Hepatocyte (in vitro differentiated cells): ENCODE results near the gene CROT. TPM values are rescaled to one million over a fixed set of nuclear protein-coding genes. Genes with fewer than 3 reads are reported as not detected.
"Not testable (repeated sequence)": the region's sequence is repeated elsewhere in the genome, so short reads cannot be mapped to it uniquely, and the experiment has no call there.

ENCODE experiments used
- DNase-seq: peaks from one replicate; pipeline ENCODE4 v3.0.0-alpha.2; 2016; ENCODE audit warnings: low spot score
- H2AFZ ChIP-seq: fragments of 200-600 bp; sonication (generic); 2 replicates; pipeline ENCODE4 v1.6.0; 2016; ENCODE audit warnings: antibody characterized with exemption, mild to moderate bottlenecking
- H3K27ac ChIP-seq: fragments of 200-600 bp; sonication (generic); 2 replicates; pipeline ENCODE4 v1.5.1; 2016; ENCODE audit warnings: mild to moderate bottlenecking
- H3K27me3 ChIP-seq: fragments of 200-600 bp; sonication (generic); 2 replicates; pipeline ENCODE4 v1.6.1; 2016
- H3K36me3 ChIP-seq: fragments of 200-600 bp; sonication (generic); replicated peaks from 2 replicates; pipeline ENCODE4 v1.5.1; 2016; ENCODE audit warnings: low read depth; ENCODE audit not compliant: insufficient read depth
- H3K4me1 ChIP-seq: fragments of 200-600 bp; sonication (generic); 2 replicates; pipeline ENCODE4 v1.5.1; 2016; ENCODE audit warnings: mild to moderate bottlenecking, moderate library complexity; ENCODE audit not compliant: insufficient read depth
- H3K4me2 ChIP-seq: fragments of 200-600 bp; sonication (generic); 2 replicates; pipeline ENCODE4 v1.6.0; 2016
- H3K4me3 ChIP-seq: fragments of 200-600 bp; sonication (generic); 2 replicates; pipeline ENCODE4 v1.5.1; 2016; ENCODE audit warnings: mild to moderate bottlenecking
- H3K79me2 ChIP-seq: fragments of 200-600 bp; sonication (generic); 2 replicates; pipeline ENCODE4 v1.6.0; 2017; ENCODE audit warnings: mild to moderate bottlenecking
- H3K9me2 ChIP-seq: fragments of 200-600 bp; sonication (generic); replicated peaks from 2 replicates; pipeline ENCODE4 v1.6.0; 2017; ENCODE audit warnings: mild to moderate bottlenecking; ENCODE audit not compliant: insufficient read depth
- H3K9me3 ChIP-seq: fragments of 200-600 bp; sonication (generic); 2 replicates; pipeline ENCODE4 v1.5.1; 2016; ENCODE audit warnings: low read depth, mild to moderate bottlenecking
- H4K20me1 ChIP-seq: fragments of 200-600 bp; sonication (generic); 2 replicates; pipeline ENCODE4 v1.6.0; 2016; ENCODE audit warnings: mild to moderate bottlenecking; ENCODE audit not compliant: insufficient read depth, poor library complexity, severe bottlenecking
- EZH2 ChIP-seq: fragments of 200-600 bp; sonication (generic); IDR thresholded peaks from 2 replicates; pipeline ENCODE4 v1.6.1; 2016; ENCODE audit warnings: antibody characterized with exemption, mild to moderate bottlenecking, borderline replicate concordance
- EZH2phosphoT487 ChIP-seq: fragments of 200-600 bp; sonication (generic); IDR thresholded peaks from one replicate; pipeline ENCODE4 v1.6.1; 2018; ENCODE audit warnings: antibody characterized with exemption, mild to moderate bottlenecking, low read depth, moderate library complexity; ENCODE audit not compliant: unreplicated experiment, severe bottlenecking
- WGBS: methylation state at CpG from one replicate; pipeline ENCODE4 v1.1.6; 2016; ENCODE audit warnings: low lambda C conversion rate; ENCODE audit errors: missing lambda C conversion rate; 5-methylcytosine and 5-hydroxymethylcytosine counted together
- polyA plus RNA-seq: library from polyadenylated mRNA; unstranded; fragments of >200 nt; fragmentation: Nextera tagmentation; extraction: Ambion mirVana; gene quantifications from 2 replicates; pipeline ENCODE4 v1.2.1, GENCODE V29; 2016
- total RNA-seq: library from RNA; depleted of rRNA; stranded (reverse); fragments of >200 nt; gene quantifications from 2 replicates; pipeline ENCODE4 v1.2.3, GENCODE V29; 2014
- TF ChIP-seq, protein P1 (sequence below): fragments of 200-600 bp; sonication (generic); IDR thresholded peaks from 2 replicates; pipeline ENCODE4 v1.5.1; 2016; ENCODE audit warnings: antibody characterized with exemption, mild to moderate bottlenecking; ENCODE audit not compliant: poor library complexity

CROT gene
- total and polyA plus RNA-seq, 2 experiments from 2014 or later: 25.7 to 57.4 TPM

DNA sequence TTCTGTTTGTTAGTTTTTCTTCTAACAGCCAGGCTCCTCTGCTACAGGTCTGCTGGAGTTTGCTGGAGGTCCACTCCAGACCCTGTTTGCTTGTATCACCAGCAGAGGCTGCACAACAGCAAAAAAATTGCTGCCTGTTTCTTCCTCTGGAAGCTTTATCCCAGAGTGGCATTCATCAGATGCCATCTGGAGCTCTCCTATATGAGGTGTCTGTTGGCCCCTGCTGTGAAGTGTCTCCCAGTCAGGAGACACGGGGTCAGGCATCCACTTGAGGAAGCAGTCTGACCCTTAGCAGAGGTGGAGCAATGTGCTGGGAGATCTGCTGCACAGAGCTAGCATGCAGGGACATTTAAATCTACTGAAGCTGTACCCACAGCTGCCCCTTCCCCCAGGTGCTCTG lies 26.7 kb upstream of the CROT start:
- no peaks in the 10 kb centered on the region for H4K20me1 ChIP-seq

DNA sequence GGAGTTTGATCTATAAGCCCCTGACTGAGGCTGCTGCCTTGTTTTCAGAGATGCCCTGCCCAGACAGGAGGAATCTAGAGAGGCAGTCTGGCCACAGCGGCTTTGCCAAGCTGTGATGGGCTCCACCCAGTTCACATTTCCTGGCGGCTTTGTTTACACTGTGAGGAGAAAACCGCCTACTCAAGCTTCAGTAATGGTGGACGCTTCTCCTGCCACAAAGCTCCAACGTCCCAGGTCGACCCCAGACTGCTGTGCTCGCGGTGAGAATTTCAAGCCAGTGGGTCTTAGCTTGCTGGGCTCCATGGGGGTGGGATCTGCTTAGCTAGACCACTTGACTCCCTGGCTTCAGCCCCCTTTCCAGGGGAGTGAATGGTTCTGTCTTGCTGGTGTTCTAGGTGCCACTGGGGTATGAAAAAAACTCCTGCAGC lies 26.3 kb upstream of the CROT start:
- not testable (repeated sequence) for H3K4me3 ChIP-seq, H3K27me3 ChIP-seq, H3K9me3 ChIP-seq, H3K79me2 ChIP-seq, H3K9me2 ChIP-seq, H3K4me1 ChIP-seq, H2AFZ ChIP-seq, H4K20me1 ChIP-seq, H3K27ac ChIP-seq, DNase-seq, H3K36me3 ChIP-seq
- 76% methylated on average over 8 of the region's 8 CpGs for WGBS
- H3K4me2 ChIP-seq: peak overlapping the region; percentile 20

More for the DNA sequence above, 26.7 kb upstream of the CROT start:
- TF ChIP-seq EZH2: no peak
- TF ChIP-seq, protein P1, sequence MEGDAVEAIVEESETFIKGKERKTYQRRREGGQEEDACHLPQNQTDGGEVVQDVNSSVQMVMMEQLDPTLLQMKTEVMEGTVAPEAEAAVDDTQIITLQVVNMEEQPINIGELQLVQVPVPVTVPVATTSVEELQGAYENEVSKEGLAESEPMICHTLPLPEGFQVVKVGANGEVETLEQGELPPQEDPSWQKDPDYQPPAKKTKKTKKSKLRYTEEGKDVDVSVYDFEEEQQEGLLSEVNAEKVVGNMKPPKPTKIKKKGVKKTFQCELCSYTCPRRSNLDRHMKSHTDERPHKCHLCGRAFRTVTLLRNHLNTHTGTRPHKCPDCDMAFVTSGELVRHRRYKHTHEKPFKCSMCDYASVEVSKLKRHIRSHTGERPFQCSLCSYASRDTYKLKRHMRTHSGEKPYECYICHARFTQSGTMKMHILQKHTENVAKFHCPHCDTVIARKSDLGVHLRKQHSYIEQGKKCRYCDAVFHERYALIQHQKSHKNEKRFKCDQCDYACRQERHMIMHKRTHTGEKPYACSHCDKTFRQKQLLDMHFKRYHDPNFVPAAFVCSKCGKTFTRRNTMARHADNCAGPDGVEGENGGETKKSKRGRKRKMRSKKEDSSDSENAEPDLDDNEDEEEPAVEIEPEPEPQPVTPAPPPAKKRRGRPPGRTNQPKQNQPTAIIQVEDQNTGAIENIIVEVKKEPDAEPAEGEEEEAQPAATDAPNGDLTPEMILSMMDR: no peak
- TF ChIP-seq EZH2phosphoT487: no peak
- H3K4me1 ChIP-seq: peaks cover 5% of the 10 kb centered on the region
- H3K27me3 ChIP-seq: no peaks in the 10 kb centered on the region
- no peak overlapping the region for H3K4me3 ChIP-seq
- no peaks in the 10 kb centered on the region for H3K79me2 ChIP-seq
- H3K9me3 ChIP-seq: no peaks in the 10 kb centered on the region
- no peaks in the 10 kb centered on the region for H3K36me3 ChIP-seq
- WGBS: 50% methylated on average over 1 of the region's 1 CpG
- no peak overlapping the region for H3K27ac ChIP-seq
- H3K9me2 ChIP-seq: no peaks in the 10 kb centered on the region
- H3K4me2 ChIP-seq: peak overlapping the region; percentile 20
- DNase-seq: no peak
- H2AFZ ChIP-seq: no peak overlapping the region

DNA sequence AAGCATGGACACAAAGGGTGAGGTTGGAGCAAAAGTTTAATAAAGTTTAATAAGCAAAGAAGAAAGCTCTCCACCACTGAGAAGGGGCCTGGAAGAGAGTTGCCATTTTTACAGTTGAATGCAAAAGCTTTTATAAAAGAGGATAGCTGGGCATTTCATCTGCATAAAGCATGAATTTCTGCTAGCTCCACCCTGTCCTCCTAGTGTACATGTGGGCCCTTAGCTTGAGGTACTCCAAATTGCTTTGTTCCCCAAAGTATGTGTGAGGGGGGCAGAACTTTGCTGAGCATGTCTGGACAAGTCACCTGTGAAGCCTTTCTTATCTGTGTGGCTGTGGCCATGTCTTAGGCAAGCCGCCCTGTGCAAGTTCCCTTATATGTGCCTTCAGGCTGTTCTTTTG lies 22.6 kb upstream of the CROT start:
- no peak for DNase-seq
- no peaks in the 10 kb centered on the region for H3K9me2 ChIP-seq
- H3K4me3 ChIP-seq: no peak overlapping the region
- no peaks in the 10 kb centered on the region for H3K4me1 ChIP-seq
- H4K20me1 ChIP-seq: no peaks in the 10 kb centered on the region
- 85% methylated on average over 1 of the region's 1 CpG for WGBS
- H3K4me2 ChIP-seq: no peak overlapping the region
- H3K36me3 ChIP-seq: no peaks in the 10 kb centered on the region
- no peaks in the 10 kb centered on the region for H3K27me3 ChIP-seq
- H2AFZ ChIP-seq: no peak overlapping the region
- no peak for TF ChIP-seq EZH2
- TF ChIP-seq EZH2phosphoT487: no peak
- TF ChIP-seq, protein P1: no peak
- no peaks in the 10 kb centered on the region for H3K9me3 ChIP-seq
- H3K79me2 ChIP-seq: no peaks in the 10 kb centered on the region
- no peak overlapping the region for H3K27ac ChIP-seq

DNA sequence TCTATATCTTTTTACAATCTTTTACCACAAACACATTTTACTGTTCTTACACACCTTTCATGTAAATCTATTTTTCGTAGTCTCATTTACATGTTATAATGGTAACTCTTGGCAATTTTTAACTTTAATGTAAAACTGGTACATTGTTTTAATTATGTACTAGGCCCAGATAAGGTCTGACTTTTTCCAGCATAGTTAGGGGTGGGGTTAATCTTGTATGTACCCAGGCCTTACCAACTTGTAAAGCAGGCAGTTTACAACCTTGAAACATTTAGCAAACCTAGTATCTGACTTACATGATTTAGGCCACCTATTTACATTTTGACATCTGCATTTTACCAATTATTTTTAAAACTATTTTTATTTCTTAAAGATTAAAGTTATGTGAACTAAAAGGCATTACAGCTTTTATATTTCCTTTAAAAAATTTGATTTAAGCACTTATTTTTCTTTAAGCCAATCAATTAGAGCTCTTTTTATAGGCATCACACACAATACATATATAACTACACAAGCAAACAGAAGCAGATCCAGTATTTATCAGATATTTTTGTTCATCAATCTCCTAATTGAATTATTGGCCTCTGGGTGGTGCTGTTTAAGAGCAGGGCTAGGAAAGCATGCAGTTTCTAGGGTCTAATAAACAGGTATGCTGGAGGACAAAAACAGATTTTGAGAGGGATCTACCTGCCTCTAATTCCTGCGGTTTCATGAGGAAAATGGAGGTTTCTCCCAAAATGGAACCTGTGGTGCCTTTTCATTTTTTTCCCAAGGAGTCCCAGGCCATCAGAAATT lies 19.7 kb upstream of the CROT start:
- Histone ChIP-seq H3K27ac (no peak overlapping the region), H3K79me2 (no peaks in the 10 kb centered on the region), H3K4me2 (no peak overlapping the region), H3K9me2 (no peaks in the 10 kb centered on the region), H3K36me3 (no peaks in the 10 kb centered on the region), H3K4me3 (no peak overlapping the region), H4K20me1 (no peaks in the 10 kb centered on the region), H3K4me1 (no peaks in the 10 kb centered on the region), H3K9me3 (peaks cover 7% of the 10 kb centered on the region), H2AFZ (no peak overlapping the region), H3K27me3 (no peaks in the 10 kb centered on the region)
- WGBS: 97% methylated on average over 2 of the region's 2 CpGs
- DNase-seq: no peak
- TF ChIP-seq EZH2: no peak
- TF ChIP-seq EZH2phosphoT487: no peak
- TF ChIP-seq, protein P1: no peak
